ENCODE measurements around the gene SGCD. TPM values are rescaled to one million over a fixed set of nuclear protein-coding genes. Genes with fewer than 3 reads are reported as not detected.
A peak's percentile ranks its signal among the peaks of the same experiment; 100 is the strongest.

SGCD gene
- total and polyA plus RNA-seq, 4 donors, result 7.8 to 32.5 (median 24.9) TPM

- no peak overlapping the region for H3K27ac ChIP-seq (ENCODE audit: low read depth, low read length)
- no peak overlapping the region for H3K4me3 ChIP-seq (ENCODE audit: low read depth, low read length)
- no peaks in the 10 kb centered on the region for H3K27me3 ChIP-seq (ENCODE audit: control insufficient read depth, insufficient read depth, low read length)
- no peaks in the 10 kb centered on the region for H3K36me3 ChIP-seq (ENCODE audit: control insufficient read depth, insufficient read depth, low read length)
- H3K4me1 ChIP-seq (ENCODE audit: control insufficient read depth, insufficient read depth, low read length), result peaks cover 15% of the 10 kb centered on the region
- no peaks in the 10 kb centered on the region for H3K9me3 ChIP-seq (ENCODE audit: control insufficient read depth, insufficient read depth, low read length)
- WGBS (ENCODE audit: insufficient coverage), result 88% methylated on average over 1 of the region's 1 CpG
- DNase-seq (ENCODE audit: low read depth in 4 of 6, low spot score in 6 of 6), result no peak
Measured at GRCh38 chr5:156479849-156480248, 152.9 kb downstream of the SGCD start.

- 59% methylated on average over 3 of the region's 4 CpGs for WGBS (ENCODE audit: insufficient coverage)
Measured at GRCh38 chr5:156481741-156482140, 154.8 kb downstream of the SGCD start.

GRCh38 chr5:156482818-156483217 lies 155.9 kb downstream of the SGCD start:
- Histone ChIP-seq H3K27ac (ENCODE audit: low read depth, low read length) (no peak overlapping the region), H3K4me1 (ENCODE audit: control insufficient read depth, insufficient read depth, low read length) (peaks cover 7% of the 10 kb centered on the region), H3K27me3 (ENCODE audit: control insufficient read depth, insufficient read depth, low read length) (no peaks in the 10 kb centered on the region), H3K4me3 (ENCODE audit: low read depth, low read length) (no peak overlapping the region), H3K36me3 (ENCODE audit: control insufficient read depth, insufficient read depth, low read length) (no peaks in the 10 kb centered on the region), H3K9me3 (ENCODE audit: control insufficient read depth, insufficient read depth, low read length) (peaks cover 1% of the 10 kb centered on the region)
- DNase-seq (ENCODE audit: low read depth in 4 of 6, low spot score in 6 of 6), result no peak

More at GRCh38 chr5:156481741-156482140, 154.8 kb downstream of the SGCD start:
- DNase-seq (ENCODE audit: low read depth in 4 of 6, low spot score in 6 of 6), result no peak
- Histone ChIP-seq H3K27me3 (ENCODE audit: control insufficient read depth, insufficient read depth, low read length) (no peaks in the 10 kb centered on the region), H3K27ac (ENCODE audit: low read depth, low read length) (no peak overlapping the region), H3K9me3 (ENCODE audit: control insufficient read depth, insufficient read depth, low read length) (peaks cover 1% of the 10 kb centered on the region), H3K4me3 (ENCODE audit: low read depth, low read length) (no peak overlapping the region), H3K4me1 (ENCODE audit: control insufficient read depth, insufficient read depth, low read length) (peaks cover 8% of the 10 kb centered on the region), H3K36me3 (ENCODE audit: control insufficient read depth, insufficient read depth, low read length) (no peaks in the 10 kb centered on the region)

DNA sequence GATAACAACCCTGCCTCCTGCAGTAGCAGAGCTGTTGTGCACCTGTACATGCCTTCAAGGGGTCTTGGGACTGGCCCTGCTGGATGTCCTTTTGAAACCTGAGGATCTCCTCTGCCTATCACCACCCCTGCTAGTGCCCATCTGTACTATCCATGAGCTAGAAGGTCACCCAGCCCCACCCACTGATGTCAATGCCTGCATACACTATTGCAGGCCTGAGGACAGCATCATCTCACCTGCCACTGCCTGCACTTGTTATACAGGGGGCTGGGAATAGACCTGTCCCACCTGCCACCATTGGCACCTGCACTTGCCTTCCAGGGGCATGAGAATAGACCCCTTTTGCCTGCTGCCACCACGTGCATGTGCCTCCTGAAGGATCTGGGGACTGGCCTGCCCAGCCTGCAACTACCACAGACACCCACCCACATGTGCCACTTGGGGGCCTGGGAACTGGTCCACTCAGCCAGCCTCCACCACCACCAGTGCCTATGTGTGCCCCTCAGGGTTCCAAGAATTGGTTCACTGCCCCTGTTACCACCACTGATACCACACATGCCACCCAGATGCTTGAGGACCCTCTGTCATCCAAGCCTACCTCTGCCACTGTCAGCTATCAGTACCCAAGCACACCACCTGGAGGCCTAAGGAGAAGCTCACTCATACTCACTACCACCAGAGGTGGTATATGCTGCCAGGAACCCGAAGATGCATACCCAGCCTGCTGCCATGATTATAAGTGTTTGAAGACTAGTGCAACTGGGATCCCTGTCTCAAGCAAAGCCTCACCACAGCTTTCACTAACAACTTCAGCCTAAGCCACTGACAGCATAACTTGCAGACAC lies 159.7 kb downstream of the SGCD start:
- H3K27me3 ChIP-seq (ENCODE audit: control insufficient read depth, insufficient read depth, low read length), result no peaks in the 10 kb centered on the region
- no peak for DNase-seq (ENCODE audit: low read depth in 4 of 6, low spot score in 6 of 6)
- H3K4me3 ChIP-seq (ENCODE audit: low read depth, low read length), result no peak overlapping the region
- 88% methylated on average over 1 of the region's 2 CpGs for WGBS (ENCODE audit: insufficient coverage)
- no peaks in the 10 kb centered on the region for H3K4me1 ChIP-seq (ENCODE audit: control insufficient read depth, insufficient read depth, low read length)
- H3K36me3 ChIP-seq (ENCODE audit: control insufficient read depth, insufficient read depth, low read length), result no peaks in the 10 kb centered on the region
- peaks cover 5% of the 10 kb centered on the region for H3K9me3 ChIP-seq (ENCODE audit: control insufficient read depth, insufficient read depth, low read length)
- no peak overlapping the region for H3K27ac ChIP-seq (ENCODE audit: low read depth, low read length)

DNA sequence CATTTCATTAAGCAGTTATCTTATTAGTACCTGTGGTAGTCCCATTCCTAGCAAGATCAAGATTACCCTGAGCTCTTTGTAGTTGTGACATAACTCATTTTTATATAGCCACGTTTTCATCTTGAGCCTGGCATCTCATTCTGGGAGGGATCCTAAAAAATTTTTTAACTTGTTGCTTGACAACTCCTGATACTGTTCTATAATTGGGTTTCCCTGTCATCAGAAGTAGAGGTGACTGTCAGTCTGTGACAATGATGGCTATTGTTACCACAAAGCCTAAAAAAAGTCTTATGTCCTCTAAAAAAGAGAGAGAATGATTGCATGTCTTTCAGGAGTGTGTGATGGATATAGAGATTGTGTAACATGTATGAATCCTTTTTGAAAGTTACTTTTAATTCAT lies 164.8 kb downstream of the SGCD start:
- no peak for DNase-seq (ENCODE audit: low read depth in 4 of 6, low spot score in 6 of 6)
- Histone ChIP-seq H3K27ac (ENCODE audit: low read depth, low read length) (no peak overlapping the region), H3K4me1 (ENCODE audit: control insufficient read depth, insufficient read depth, low read length) (no peaks in the 10 kb centered on the region), H3K36me3 (ENCODE audit: control insufficient read depth, insufficient read depth, low read length) (no peaks in the 10 kb centered on the region), H3K27me3 (ENCODE audit: control insufficient read depth, insufficient read depth, low read length) (no peaks in the 10 kb centered on the region), H3K9me3 (ENCODE audit: control insufficient read depth, insufficient read depth, low read length) (peaks cover 4% of the 10 kb centered on the region), H3K4me3 (ENCODE audit: low read depth, low read length) (no peak overlapping the region)
- WGBS (ENCODE audit: insufficient coverage), result no CpG with 5 or more reads among the region's 1 CpG

DNA sequence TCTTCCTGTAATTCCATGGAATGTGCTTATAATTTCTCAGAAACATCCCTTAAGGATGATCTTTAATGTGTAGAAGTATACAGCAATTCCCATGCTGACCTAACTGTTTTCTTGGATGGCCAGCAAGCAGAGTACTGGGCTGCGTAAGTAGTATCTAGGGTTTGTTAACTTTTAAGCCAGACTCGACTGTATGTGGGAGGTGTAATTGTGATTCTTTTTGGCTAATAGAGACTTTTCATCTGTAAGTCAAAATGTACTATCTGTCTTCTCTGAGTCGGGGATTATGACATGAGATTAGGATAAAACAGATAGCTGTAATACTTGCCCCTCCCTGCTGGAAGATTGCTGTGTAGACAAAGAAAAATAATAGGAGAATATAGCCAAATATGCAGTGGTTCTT lies 169.3 kb downstream of the SGCD start:
- no peak for DNase-seq (ENCODE audit: low read depth in 4 of 6, low spot score in 6 of 6)
- Histone ChIP-seq H3K4me3 (ENCODE audit: low read depth, low read length) (no peak overlapping the region), H3K4me1 (ENCODE audit: control insufficient read depth, insufficient read depth, low read length) (no peaks in the 10 kb centered on the region), H3K36me3 (ENCODE audit: control insufficient read depth, insufficient read depth, low read length) (no peaks in the 10 kb centered on the region), H3K27me3 (ENCODE audit: control insufficient read depth, insufficient read depth, low read length) (no peaks in the 10 kb centered on the region), H3K27ac (ENCODE audit: low read depth, low read length) (no peak overlapping the region), H3K9me3 (ENCODE audit: control insufficient read depth, insufficient read depth, low read length) (no peaks in the 10 kb centered on the region)
- 88% methylated on average over 3 of the region's 3 CpGs for WGBS (ENCODE audit: insufficient coverage)

- no peaks in the 10 kb centered on the region for H3K9me3 ChIP-seq (ENCODE audit: control insufficient read depth, insufficient read depth, low read length)
- no peak overlapping the region for H3K4me3 ChIP-seq (ENCODE audit: low read depth, low read length)
- DNase-seq (ENCODE audit: low read depth in 4 of 6, low spot score in 6 of 6), result peak in 2 of 6 donors; percentile 52 to 55
- H3K27me3 ChIP-seq (ENCODE audit: control insufficient read depth, insufficient read depth, low read length), result no peaks in the 10 kb centered on the region
- H3K27ac ChIP-seq (ENCODE audit: low read depth, low read length), result no peak overlapping the region
- H3K36me3 ChIP-seq (ENCODE audit: control insufficient read depth, insufficient read depth, low read length), result no peaks in the 10 kb centered on the region
- H3K4me1 ChIP-seq (ENCODE audit: control insufficient read depth, insufficient read depth, low read length), result no peaks in the 10 kb centered on the region
- 15% methylated on average over 2 of the region's 3 CpGs for WGBS (ENCODE audit: insufficient coverage)
Measured at GRCh38 chr5:156497804-156498208, 170.8 kb downstream of the SGCD start.

- no peaks in the 10 kb centered on the region for H3K27me3 ChIP-seq (ENCODE audit: control insufficient read depth, insufficient read depth, low read length)
- DNase-seq (ENCODE audit: low read depth in 4 of 6, low spot score in 6 of 6), result peak in 1 of 6 donors; percentile 75
- H3K4me3 ChIP-seq (ENCODE audit: low read depth, low read length), result no peak overlapping the region
- no peaks in the 10 kb centered on the region for H3K9me3 ChIP-seq (ENCODE audit: control insufficient read depth, insufficient read depth, low read length)
- WGBS (ENCODE audit: insufficient coverage), result 46% methylated on average over 1 of the region's 7 CpGs
- no peaks in the 10 kb centered on the region for H3K36me3 ChIP-seq (ENCODE audit: control insufficient read depth, insufficient read depth, low read length)
- H3K4me1 ChIP-seq (ENCODE audit: control insufficient read depth, insufficient read depth, low read length), result no peaks in the 10 kb centered on the region
- H3K27ac ChIP-seq (ENCODE audit: low read depth, low read length), result no peak overlapping the region
Measured at GRCh38 chr5:156498226-156498980, 171.4 kb downstream of the SGCD start.

- Histone ChIP-seq H3K27me3 (ENCODE audit: control insufficient read depth, insufficient read depth, low read length) (no peaks in the 10 kb centered on the region), H3K36me3 (ENCODE audit: control insufficient read depth, insufficient read depth, low read length) (no peaks in the 10 kb centered on the region), H3K9me3 (ENCODE audit: control insufficient read depth, insufficient read depth, low read length) (no peaks in the 10 kb centered on the region), H3K4me3 (ENCODE audit: low read depth, low read length) (no peak overlapping the region), H3K4me1 (ENCODE audit: control insufficient read depth, insufficient read depth, low read length) (no peaks in the 10 kb centered on the region), H3K27ac (ENCODE audit: low read depth, low read length) (no peak overlapping the region)
- WGBS (ENCODE audit: insufficient coverage), result 87% methylated on average over 3 of the region's 5 CpGs
- no peak for DNase-seq (ENCODE audit: low read depth in 4 of 6, low spot score in 6 of 6)
Measured at GRCh38 chr5:156500755-156501154, 173.8 kb downstream of the SGCD start.

- Histone ChIP-seq H3K4me1 (ENCODE audit: control insufficient read depth, insufficient read depth, low read length) (no peaks in the 10 kb centered on the region), H3K9me3 (ENCODE audit: control insufficient read depth, insufficient read depth, low read length) (no peaks in the 10 kb centered on the region), H3K27me3 (ENCODE audit: control insufficient read depth, insufficient read depth, low read length) (no peaks in the 10 kb centered on the region), H3K36me3 (ENCODE audit: control insufficient read depth, insufficient read depth, low read length) (no peaks in the 10 kb centered on the region), H3K27ac (ENCODE audit: low read depth, low read length) (no peak overlapping the region), H3K4me3 (ENCODE audit: low read depth, low read length) (no peak overlapping the region)
- WGBS (ENCODE audit: insufficient coverage), result 86% methylated on average over 5 of the region's 5 CpGs
- DNase-seq (ENCODE audit: low read depth in 4 of 6, low spot score in 6 of 6), result no peak
Measured at GRCh38 chr5:156505101-156505500, 178.1 kb downstream of the SGCD start.
